ENCODE measurements around the gene MISP.

Gene MISP

GRCh38 chr19:782185-782877 is 31.4 kb downstream of the MISP start:
- Histone ChIP-seq H3K4ac (ENCODE audit: low read depth, low read length) (peak overlapping the region; percentile 9), H3K9me3 (ENCODE audit: insufficient read depth, low read depth, low read length) (no peaks in the 10 kb centered on the region), H3K4me2 (ENCODE audit: low read length) (peak overlapping the region; percentile 62), H2AK5ac (ENCODE audit: low read length) (peak overlapping the region; percentile 38), H3K14ac (ENCODE audit: low read length) (peak overlapping the region; percentile 55), H3K27ac (ENCODE audit: low read depth, low read length) (peak overlapping the region; percentile 95), H2BK5ac (ENCODE audit: low read depth, low read length, poor library complexity) (peak overlapping the region; percentile 88), H3K9ac (ENCODE audit: low read length) (no peak overlapping the region), H2BK12ac (ENCODE audit: low read length) (peak overlapping the region; percentile 84), H4K91ac (ENCODE audit: low read depth, low read length) (peak overlapping the region; percentile 84), H3K4me3 (ENCODE audit: low read depth, low read length) (peak overlapping the region; percentile 49), H4K8ac (ENCODE audit: low read depth, low read length) (peak overlapping the region; percentile 63), H3K79me2 (ENCODE audit: control insufficient read depth, insufficient read depth, low read length, poor library complexity) (peaks cover 10% of the 10 kb centered on the region), H3K23ac (ENCODE audit: low read length) (no peak overlapping the region), H2AFZ (ENCODE audit: insufficient read depth, low read length, poor library complexity) (peak overlapping the region; percentile 19), H3K18ac (ENCODE audit: low read length) (peak overlapping the region; percentile 70), H4K12ac (ENCODE audit: low read depth, low read length) (peak overlapping the region; percentile 6), H2BK120ac (ENCODE audit: insufficient read depth, low read length, poor library complexity) (peak overlapping the region; percentile 93), H3K36me3 (ENCODE audit: control insufficient read depth in 1 of 2, insufficient read depth in 2 of 2, low read length in 2 of 2) (no peaks in the 10 kb centered on the region), H3K79me1 (ENCODE audit: low read length) (peaks cover 28% of the 10 kb centered on the region), H3K27me3 (ENCODE audit: insufficient read depth, low read length) (no peaks in the 10 kb centered on the region), H3K4me1 (ENCODE audit: control insufficient read depth in 1 of 2, insufficient read depth in 2 of 2, low read length in 2 of 2) (peaks cover 26 to 28% of the 10 kb centered on the region in 2 experiments)
- WGBS (ENCODE audit: extremely low coverage, insufficient coverage, insufficient read length), result no CpG with 5 or more reads among the region's 29 CpGs
- peak in 1 of 2 donors; percentile 14 for DNase-seq

- H3K14ac ChIP-seq (ENCODE audit: low read length), result peak overlapping the region; percentile 45
- peak overlapping the region; percentile 17 for H3K18ac ChIP-seq (ENCODE audit: low read length)
- H2BK12ac ChIP-seq (ENCODE audit: low read length), result peak overlapping the region; percentile 68
- no peaks in the 10 kb centered on the region for H3K36me3 ChIP-seq (ENCODE audit: control insufficient read depth in 1 of 2, insufficient read depth in 2 of 2, low read length in 2 of 2)
- H3K4ac ChIP-seq (ENCODE audit: low read depth, low read length), result peak overlapping the region; percentile 42
- no CpG with 5 or more reads among the region's 30 CpGs for WGBS (ENCODE audit: extremely low coverage, insufficient coverage, insufficient read length)
- H3K4me3 ChIP-seq (ENCODE audit: low read depth, low read length), result no peak overlapping the region
- H2AK5ac ChIP-seq (ENCODE audit: low read length), result peak overlapping the region; percentile 13
- no peaks in the 10 kb centered on the region for H3K9me3 ChIP-seq (ENCODE audit: insufficient read depth, low read depth, low read length)
- H2BK5ac ChIP-seq (ENCODE audit: low read depth, low read length, poor library complexity), result peak overlapping the region; percentile 79
- peak overlapping the region; percentile 66 for H2AFZ ChIP-seq (ENCODE audit: insufficient read depth, low read length, poor library complexity)
- DNase-seq, result peak in 1 of 2 donors; percentile 55
- peaks cover 10% of the 10 kb centered on the region for H3K79me2 ChIP-seq (ENCODE audit: control insufficient read depth, insufficient read depth, low read length, poor library complexity)
- H3K79me1 ChIP-seq (ENCODE audit: low read length), result peaks cover 31% of the 10 kb centered on the region
- H3K27ac ChIP-seq (ENCODE audit: low read depth, low read length), result peak overlapping the region; percentile 95
- no peak overlapping the region for H3K23ac ChIP-seq (ENCODE audit: low read length)
- H4K8ac ChIP-seq (ENCODE audit: low read depth, low read length), result peak overlapping the region; percentile 49
- H3K9ac ChIP-seq (ENCODE audit: low read length), result peak overlapping the region; percentile 31
- H3K4me1 ChIP-seq (ENCODE audit: control insufficient read depth in 1 of 2, insufficient read depth in 2 of 2, low read length in 2 of 2), result peaks cover 26 to 28% of the 10 kb centered on the region in 2 experiments
- H4K12ac ChIP-seq (ENCODE audit: low read depth, low read length), result no peak overlapping the region
- H4K91ac ChIP-seq (ENCODE audit: low read depth, low read length), result peak overlapping the region; percentile 78
- H2BK120ac ChIP-seq (ENCODE audit: insufficient read depth, low read length, poor library complexity), result peak overlapping the region; percentile 55
- H3K4me2 ChIP-seq (ENCODE audit: low read length), result peak overlapping the region; percentile 62
- no peaks in the 10 kb centered on the region for H3K27me3 ChIP-seq (ENCODE audit: insufficient read depth, low read length)
Measured at GRCh38 chr19:782878-783668, 32.2 kb downstream of the MISP start.

GRCh38 chr19:784541-784940 is 33.6 kb downstream of the MISP start:
- Histone ChIP-seq H3K4me3 (ENCODE audit: low read depth, low read length) (no peak overlapping the region), H4K12ac (ENCODE audit: low read depth, low read length) (no peak overlapping the region), H3K18ac (ENCODE audit: low read length) (peak overlapping the region; percentile 8), H3K79me1 (ENCODE audit: low read length) (peaks cover 30% of the 10 kb centered on the region), H3K14ac (ENCODE audit: low read length) (peak overlapping the region; percentile 3), H3K27me3 (ENCODE audit: insufficient read depth, low read length) (no peaks in the 10 kb centered on the region), H3K4ac (ENCODE audit: low read depth, low read length) (peak overlapping the region; percentile 60), H4K91ac (ENCODE audit: low read depth, low read length) (no peak overlapping the region), H3K79me2 (ENCODE audit: control insufficient read depth, insufficient read depth, low read length, poor library complexity) (peaks cover 5% of the 10 kb centered on the region), H3K4me2 (ENCODE audit: low read length) (no peak overlapping the region), H2BK5ac (ENCODE audit: low read depth, low read length, poor library complexity) (no peak overlapping the region), H3K9ac (ENCODE audit: low read length) (no peak overlapping the region), H3K23ac (ENCODE audit: low read length) (no peak overlapping the region), H2BK120ac (ENCODE audit: insufficient read depth, low read length, poor library complexity) (no peak overlapping the region), H3K4me1 (ENCODE audit: control insufficient read depth in 1 of 2, insufficient read depth in 2 of 2, low read length in 2 of 2) (peaks cover 24 to 32% of the 10 kb centered on the region in 2 experiments), H3K27ac (ENCODE audit: low read depth, low read length) (no peak overlapping the region), H3K9me3 (ENCODE audit: insufficient read depth, low read depth, low read length) (no peaks in the 10 kb centered on the region), H4K8ac (ENCODE audit: low read depth, low read length) (no peak overlapping the region), H2AK5ac (ENCODE audit: low read length) (peak overlapping the region; percentile 3), H3K36me3 (ENCODE audit: control insufficient read depth in 1 of 2, insufficient read depth in 2 of 2, low read length in 2 of 2) (no peaks in the 10 kb centered on the region), H2AFZ (ENCODE audit: insufficient read depth, low read length, poor library complexity) (no peak overlapping the region), H2BK12ac (ENCODE audit: low read length) (peak overlapping the region; percentile 4)
- no peak for DNase-seq
- no CpG with 5 or more reads among the region's 13 CpGs for WGBS (ENCODE audit: extremely low coverage, insufficient coverage, insufficient read length)

- WGBS (ENCODE audit: extremely low coverage, insufficient coverage, insufficient read length), result no CpG with 5 or more reads among the region's 16 CpGs
Measured at GRCh38 chr19:787536-787935, 36.6 kb downstream of the MISP start.

More at GRCh38 chr19:787536-787935, 36.6 kb downstream of the MISP start:
- no peak overlapping the region for H3K4ac ChIP-seq (ENCODE audit: low read depth, low read length)
- no peak overlapping the region for H4K8ac ChIP-seq (ENCODE audit: low read depth, low read length)
- no peak overlapping the region for H3K4me2 ChIP-seq (ENCODE audit: low read length)
- H3K9ac ChIP-seq (ENCODE audit: low read length), result no peak overlapping the region
- no peak overlapping the region for H3K27ac ChIP-seq (ENCODE audit: low read depth, low read length)
- peak overlapping the region; percentile 4 for H2BK12ac ChIP-seq (ENCODE audit: low read length)
- H2AFZ ChIP-seq (ENCODE audit: insufficient read depth, low read length, poor library complexity), result no peak overlapping the region
- H3K36me3 ChIP-seq (ENCODE audit: control insufficient read depth in 1 of 2, insufficient read depth in 2 of 2, low read length in 2 of 2), result no peaks in the 10 kb centered on the region
- H4K91ac ChIP-seq (ENCODE audit: low read depth, low read length), result peak overlapping the region; percentile 61
- H3K4me3 ChIP-seq (ENCODE audit: low read depth, low read length), result no peak overlapping the region
- H2BK5ac ChIP-seq (ENCODE audit: low read depth, low read length, poor library complexity), result peak overlapping the region; percentile 72
- H2BK120ac ChIP-seq (ENCODE audit: insufficient read depth, low read length, poor library complexity), result peak overlapping the region; percentile 34
- H3K18ac ChIP-seq (ENCODE audit: low read length), result no peak overlapping the region
- H2AK5ac ChIP-seq (ENCODE audit: low read length), result peak overlapping the region; percentile 92
- no peaks in the 10 kb centered on the region for H3K9me3 ChIP-seq (ENCODE audit: insufficient read depth, low read depth, low read length)
- H3K27me3 ChIP-seq (ENCODE audit: insufficient read depth, low read length), result no peaks in the 10 kb centered on the region
- H3K79me1 ChIP-seq (ENCODE audit: low read length), result peaks cover 30% of the 10 kb centered on the region
- H3K14ac ChIP-seq (ENCODE audit: low read length), result peak overlapping the region; percentile 40
- H3K79me2 ChIP-seq (ENCODE audit: control insufficient read depth, insufficient read depth, low read length, poor library complexity), result peaks cover 2% of the 10 kb centered on the region
- no peak overlapping the region for H3K23ac ChIP-seq (ENCODE audit: low read length)
- H3K4me1 ChIP-seq (ENCODE audit: control insufficient read depth in 1 of 2, insufficient read depth in 2 of 2, low read length in 2 of 2), result peaks cover 25 to 31% of the 10 kb centered on the region in 2 experiments
- peak; percentile 37 for DNase-seq
- H4K12ac ChIP-seq (ENCODE audit: low read depth, low read length), result no peak overlapping the region

Data from trophoblast cell (in vitro differentiated cells and primary cell).